Stomach (tissue), 9 donors: Measurements from ENCODE around the gene SLC37A1. TPM values are rescaled to one million over a fixed set of nuclear protein-coding genes. Genes with fewer than 3 reads are reported as not detected.

Source experiments
- DNase-seq, 2 donors: peaks; one replicate each; pipeline versions ENCODE4 v3.0.0 to v3.0.0-alpha.2; 2013 to 2019
- H3K27ac ChIP-seq, 5 donors: fragments of 200-600 bp in 4 of 5; sonication (generic) in 4 of 5; one replicate each; pipeline ENCODE4 v1.5.1; 2013 to 2019; ENCODE audit warnings: mild to moderate bottlenecking in 1 of 5, moderate library complexity in 1 of 5
- H3K27me3 ChIP-seq, 3 donors: fragments of 200-600 bp; sonication (generic); one replicate each; pipeline ENCODE4 v1.5.1; 2017 to 2019; ENCODE audit warnings: mixed run types in 1 of 3
- H3K36me3 ChIP-seq, 4 donors: fragments of 200-600 bp; sonication (generic); 1 replicate in 3 of 4; 2 replicates in 1 of 4; pipeline ENCODE4 v1.5.1; 2016 to 2019
- H3K4me1 ChIP-seq, 4 donors: fragments of 200-600 bp; sonication (generic); one replicate each; pipeline ENCODE4 v1.5.1; 2016 to 2019
- H3K4me3 ChIP-seq, 4 donors: fragments of 200-600 bp; sonication (generic) in 3 of 4; one replicate each; pipeline ENCODE4 v1.5.1; 2016 to 2019; ENCODE audit warnings: mild to moderate bottlenecking in 1 of 4
- H3K9me3 ChIP-seq, 4 donors: fragments of 200-600 bp; sonication (generic); one replicate each; pipeline ENCODE4 v1.5.1; 2016 to 2019
- CTCF ChIP-seq, 7 experiments: fragments of 450-650 bp in 4 of 7; fragments of 200-600 bp in 3 of 7; sonication (generic) in 3 of 7; IDR thresholded peaks; one replicate each; pipeline ENCODE4 v1.5.1; 2016 to 2019; ENCODE audit warnings: antibody characterized with exemption in 7 of 7, control low read depth in 2 of 7, mild to moderate bottlenecking in 1 of 7
- EP300 ChIP-seq: sonication (generic); formaldehyde crosslinking; IDR thresholded peaks from one replicate; pipeline ENCODE4 v1.6.1; 2017; ENCODE audit warnings: antibody characterized with exemption
- POLR2A ChIP-seq, 4 donors: fragments of 450-650 bp; IDR thresholded peaks; one replicate each; pipeline ENCODE4 v1.6.1; 2016; ENCODE audit warnings: antibody characterized with exemption in 4 of 4, control low read depth in 2 of 4, mild to moderate bottlenecking in 1 of 4, moderate library complexity in 1 of 4
- POLR2AphosphoS5 ChIP-seq, 3 donors: sonication (generic); formaldehyde crosslinking; IDR thresholded peaks; one replicate each; pipeline ENCODE4 v1.6.1; 2016; ENCODE audit warnings: antibody characterized with exemption in 3 of 3
- WGBS, 5 donors: extraction: QIAGEN DNeasy Blood & Tissue Kit in 3 of 5; methylation state at CpG; one replicate each; pipeline versions ENCODE4 v1.1.5 to v1.1.7; 2013 to 2018; 5-methylcytosine and 5-hydroxymethylcytosine counted together
- intact Hi-C: fragments of 100-400 bp; cut with DNase I; formaldehyde crosslinking; loops from one replicate; pipeline ENCODE4 v1.15.1; 2023; ENCODE audit warnings: low total_unique reads
- polyA plus RNA-seq, 3 donors: library from polyadenylated mRNA; stranded (reverse); fragments of 200-250 nt; gene quantifications; one replicate each; pipeline ENCODE4 v1.2.3, GENCODE V29; 2013
- total RNA-seq, 5 donors: library from RNA; depleted of rRNA; stranded (reverse); fragments of >200 nt; gene quantifications; one replicate each; pipeline versions ENCODE4 v1.1.0 to v1.2.3, GENCODE V29; 2014 to 2016
- donor health status: healthy with polysubstance abuse.
- donor health status: Bipolar disorder and iron deficiency.
- donor health status: healthy.

SLC37A1 gene
- total and polyA plus RNA-seq, 8 donors: 9.8 to 72.9 (median 18.1) TPM

DNA sequence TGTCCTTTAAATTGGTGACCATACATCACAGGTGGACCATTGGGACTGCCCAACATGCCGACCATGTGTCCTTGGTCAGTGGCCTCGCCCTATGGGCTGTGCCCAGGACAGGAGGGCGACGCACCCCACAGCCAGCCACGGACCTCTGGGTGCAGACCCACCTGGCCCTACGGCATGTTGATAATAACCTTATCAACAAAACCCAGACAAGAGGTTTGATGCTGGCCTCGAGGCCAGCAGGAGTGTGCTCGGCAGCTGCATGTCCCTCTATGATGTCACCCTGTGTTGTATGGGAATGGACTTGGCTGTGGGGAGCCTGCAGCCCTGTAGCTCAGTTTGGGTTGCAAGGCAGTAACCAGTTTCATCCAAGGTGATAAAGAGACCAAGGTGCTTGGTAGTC lies 32.1 kb downstream of the SLC37A1 start:
- no peak overlapping the region for H3K4me3 ChIP-seq
- no peaks in the 10 kb centered on the region for H3K27me3 ChIP-seq
- peaks cover 0 to 4% (median 0%) of the 10 kb centered on the region in 4 donors for H3K4me1 ChIP-seq
- intact Hi-C loops: no loop called here
- H3K9me3 ChIP-seq: no peaks in the 10 kb centered on the region
- H3K36me3 ChIP-seq: peaks cover 53 to 94% (median 90%) of the 10 kb centered on the region in 4 donors
- TF ChIP-seq POLR2AphosphoS5 (IDR thresholded peaks at IDR 0.05) (no peak), EP300 (no peak), CTCF (IDR thresholded peaks at IDR 0.05) (no peak), POLR2A (IDR thresholded peaks at IDR 0.05) (no peak)
- H3K27ac ChIP-seq: no peak overlapping the region
- DNase-seq: no peak
- WGBS, 5 donors: 67 to 80% (median 76%) methylated on average over 5 to 8 of the region's 8 CpGs

DNA sequence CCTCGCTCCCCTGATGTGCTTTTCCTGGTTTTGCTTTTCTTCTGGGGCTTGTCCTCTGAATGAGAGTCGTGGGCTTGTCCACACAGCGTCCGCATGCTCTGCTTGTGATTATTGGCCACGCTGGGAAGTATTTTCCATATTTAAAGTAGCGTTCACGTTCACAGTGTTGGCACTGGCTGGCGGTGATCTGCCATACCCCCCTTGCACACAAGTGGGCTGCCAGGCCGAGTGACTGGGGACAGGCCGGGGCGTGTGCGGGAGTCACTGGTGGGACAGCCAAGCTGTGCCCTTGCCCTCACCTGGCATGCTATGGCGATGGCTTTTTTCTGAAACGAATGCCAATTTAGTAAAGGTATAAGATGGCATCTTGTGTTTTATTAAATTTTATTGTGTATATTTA lies 32.8 kb downstream of the SLC37A1 start:
- WGBS, 5 donors: 88 to 92% (median 90%) methylated on average over 14 of the region's 14 CpGs
- DNase-seq: no peak
- Histone ChIP-seq H3K4me3 (no peak overlapping the region), H3K9me3 (no peaks in the 10 kb centered on the region), H3K27me3 (no peaks in the 10 kb centered on the region), H3K4me1 (peaks cover 0 to 8% (median 3%) of the 10 kb centered on the region in 4 donors), H3K27ac (no peak overlapping the region), H3K36me3 (peaks cover 46 to 87% (median 83%) of the 10 kb centered on the region in 4 donors)
- TF ChIP-seq EP300: no peak
- TF ChIP-seq POLR2AphosphoS5 (IDR thresholded peaks at IDR 0.05): no peak
- TF ChIP-seq POLR2A (IDR thresholded peaks at IDR 0.05): no peak
- no peak for TF ChIP-seq CTCF (IDR thresholded peaks at IDR 0.05)
- intact Hi-C loops: no loop called here

DNA sequence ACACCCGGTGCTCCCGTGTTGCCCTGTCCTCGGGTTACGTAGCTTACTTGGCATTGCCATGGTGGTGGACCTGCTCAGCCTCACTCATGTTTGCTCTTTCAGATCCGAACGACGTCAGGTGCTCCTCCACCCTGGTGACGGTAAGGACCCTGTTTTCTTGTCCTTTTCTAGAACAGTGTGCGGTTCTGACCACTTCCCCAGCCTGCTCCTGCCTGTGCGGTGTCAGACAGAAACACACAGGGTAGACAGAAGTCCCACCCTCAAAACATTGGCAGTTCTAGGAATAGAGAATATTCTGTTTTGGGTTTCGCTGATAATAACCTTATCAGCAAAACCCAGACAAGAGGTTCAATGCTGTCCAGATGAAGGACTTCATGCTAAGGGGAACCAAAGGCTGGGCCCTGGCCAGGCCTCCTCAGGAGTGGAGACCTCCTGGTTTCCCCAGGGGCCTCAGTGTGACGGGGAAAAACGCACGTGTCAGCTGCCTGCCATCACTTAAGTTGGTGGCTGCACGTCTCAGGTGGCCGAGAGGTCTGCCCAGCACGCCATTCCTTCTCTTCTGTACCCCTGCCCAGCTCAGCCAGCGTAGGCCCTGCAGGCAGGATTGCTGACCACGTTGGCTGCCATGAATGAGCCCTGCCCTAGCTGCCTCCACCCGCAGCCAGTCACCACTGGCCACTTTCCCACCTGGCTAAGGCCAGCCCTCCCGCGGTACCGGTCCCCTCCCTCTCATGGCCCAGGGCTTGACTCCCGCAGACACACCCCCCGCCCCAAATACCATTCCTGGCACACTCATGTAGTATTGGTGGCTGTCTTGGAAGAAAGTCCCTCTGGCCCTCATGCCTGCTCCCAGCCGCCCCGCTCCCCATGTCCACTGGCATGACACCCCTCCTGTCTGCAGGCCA lies 33.6 kb downstream of the SLC37A1 start:
- H3K27me3 ChIP-seq: no peaks in the 10 kb centered on the region
- intact Hi-C loops: no loop called here
- no peak for DNase-seq
- WGBS, 5 donors: 84 to 89% (median 85%) methylated on average over 22 to 27 of the region's 27 CpGs
- TF ChIP-seq CTCF (IDR thresholded peaks at IDR 0.05) (no peak), POLR2A (IDR thresholded peaks at IDR 0.05) (no peak), POLR2AphosphoS5 (IDR thresholded peaks at IDR 0.05) (no peak), EP300 (no peak)
- H3K9me3 ChIP-seq: no peaks in the 10 kb centered on the region
- no peak overlapping the region for H3K27ac ChIP-seq
- H3K4me3 ChIP-seq: no peak overlapping the region
- peaks cover 46 to 79% (median 75%) of the 10 kb centered on the region in 4 donors for H3K36me3 ChIP-seq
- H3K4me1 ChIP-seq: peaks cover 0 to 8% (median 3%) of the 10 kb centered on the region in 4 donors

GRCh38 chr21:42547906-42548365 lies 34.3 kb downstream of the SLC37A1 start:
- H3K27ac ChIP-seq: no peak overlapping the region
- H3K4me1 ChIP-seq: peaks cover 0 to 8% (median 3%) of the 10 kb centered on the region in 4 donors
- intact Hi-C loops: no loop called here
- H3K4me3 ChIP-seq: no peak overlapping the region
- TF ChIP-seq POLR2A (IDR thresholded peaks at IDR 0.05) (no peak), POLR2AphosphoS5 (IDR thresholded peaks at IDR 0.05) (no peak), EP300 (no peak), CTCF (IDR thresholded peaks at IDR 0.05) (no peak)
- 94 to 95% (median 95%) methylated on average over 21 to 22 of the region's 22 CpGs for WGBS, 5 donors
- H3K27me3 ChIP-seq: no peaks in the 10 kb centered on the region
- H3K36me3 ChIP-seq: peaks cover 46 to 72% (median 68%) of the 10 kb centered on the region in 4 donors
- H3K9me3 ChIP-seq: no peaks in the 10 kb centered on the region
- no peak for DNase-seq
